GM12865 (cell line): ENCODE data around the gene ABCA7.

Experiments used
- DNase-seq: peaks from one replicate; pipeline ENCODE4 v3.0.0; 2010; ENCODE audit warnings: low read depth
- H3K4me3 ChIP-seq: 2 replicates; pipeline ENCODE4 v1.5.1; 2011; ENCODE audit warnings: mild to moderate bottlenecking, low read depth, low read length, control low read depth
- CTCF ChIP-seq: IDR thresholded peaks from 2 replicates; pipeline ENCODE4 v1.5.1; 2011; ENCODE audit warnings: low read length, control low read depth, low read depth, inconsistent platforms; ENCODE audit not compliant: insufficient read depth; ENCODE audit errors: missing control alignments

ABCA7 gene

GRCh38 chr19:999379-999719 lies 40.6 kb upstream of the ABCA7 start:
- no peak overlapping the region for H3K4me3 ChIP-seq
- no peak for DNase-seq
- TF ChIP-seq CTCF: no peak

GRCh38 chr19:1000095-1000494 lies 39.8 kb upstream of the ABCA7 start, which contains the start of gene GRIN3B:
Gene GRIN3B, plus strand, starts transcription at chr19:1000419. Its CDS starts 19 bp downstream, at chr19:1000438.
- DNase-seq: peak; percentile 62
- no peak within 1 kb of the TSS for H3K4me3 ChIP-seq
- peak; percentile 56 for TF ChIP-seq CTCF

- no peak for DNase-seq
- TF ChIP-seq CTCF: no peak
- no peak overlapping the region for H3K4me3 ChIP-seq
Measured at GRCh38 chr19:1000591-1001537, 39.0 kb upstream of the ABCA7 start.

- H3K4me3 ChIP-seq: no peak overlapping the region
- TF ChIP-seq CTCF: peak; percentile 88
- peak; percentile 63 for DNase-seq
Measured at GRCh38 chr19:1001538-1002166, 38.3 kb upstream of the ABCA7 start.

GRCh38 chr19:1002600-1002999 lies 37.3 kb upstream of the ABCA7 start:
- H3K4me3 ChIP-seq: no peak overlapping the region
- no peak for TF ChIP-seq CTCF
- DNase-seq: no peak

- no peak for DNase-seq
- TF ChIP-seq CTCF: no peak
- H3K4me3 ChIP-seq: no peak overlapping the region
Measured at GRCh38 chr19:1003283-1003682, 36.6 kb upstream of the ABCA7 start.
